NCI-H345 (cell line): ENCODE results near the gene EIF3I.

Experiments
- DNase-seq: peaks from one replicate; lab custom pipeline; 2025; lab: John Stamatoyannopoulos, UW

The EIF3I gene

DNA sequence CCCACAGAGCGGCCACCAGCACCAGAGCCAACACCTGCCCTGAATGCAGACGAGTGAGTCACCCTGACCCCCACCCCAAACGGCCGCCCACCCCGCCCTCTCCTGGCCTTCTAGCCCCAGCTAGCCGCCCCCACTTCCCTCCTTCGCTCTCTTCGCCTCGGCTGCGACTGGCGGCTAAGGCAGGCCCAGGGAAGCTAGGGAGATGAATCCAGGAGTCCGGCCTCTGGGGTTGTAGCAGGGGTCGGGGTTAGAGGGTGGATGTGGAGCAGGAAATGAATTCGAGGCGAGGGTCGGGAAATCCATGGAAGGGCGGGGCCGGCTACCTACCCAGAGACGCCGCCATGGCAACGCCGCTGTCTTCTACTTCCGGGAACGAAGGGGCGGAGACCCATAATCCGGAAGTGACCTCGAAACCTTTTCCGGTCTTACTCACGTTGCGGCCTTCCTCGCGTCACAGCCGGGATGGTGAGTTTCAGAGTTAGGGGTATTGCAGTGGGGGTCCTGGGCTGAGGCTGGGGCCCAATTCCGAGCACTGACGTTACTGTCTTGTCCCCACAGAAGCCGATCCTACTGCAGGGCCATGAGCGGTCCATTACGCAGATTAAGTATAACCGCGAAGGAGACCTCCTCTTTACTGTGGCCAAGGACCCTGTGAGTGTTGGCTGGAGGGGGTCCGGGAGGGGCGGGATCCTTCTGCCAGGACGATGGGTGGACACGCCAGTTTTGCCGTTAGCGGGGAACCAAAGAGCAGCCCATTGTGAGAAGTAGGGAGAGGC is at the start of gene EIF3I, which contains the start of gene TMEM234:
EIF3I (plus strand) TSS at position 428 of the 776 bp plus-strand sequence; CDS start at position 463, 35 bp downstream.
TMEM234 (minus strand) TSS at position 374 of the 776 bp plus-strand sequence; CDS start at position 343, 31 bp downstream.
- peak; percentile 95 for DNase-seq

GRCh38 chr1:32172621-32173245 is 49.5 kb upstream of the EIF3I start:
- DNase-seq = no peak

GRCh38 chr1:32178380-32179192 is 43.6 kb upstream of the EIF3I start:
- no peak for DNase-seq

DNA sequence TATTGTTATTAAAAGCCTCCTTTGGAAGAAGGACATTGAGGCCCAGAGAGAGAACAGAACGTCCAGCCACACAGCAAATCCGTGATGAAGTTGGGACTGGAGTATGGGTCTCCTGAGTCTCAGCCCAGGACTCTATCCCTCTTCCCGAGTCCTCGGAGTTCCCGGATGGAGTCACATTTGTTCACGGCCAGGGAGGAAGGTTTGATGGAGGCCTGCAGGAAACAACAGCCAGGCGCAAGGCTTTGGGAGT is 43.1 kb upstream of the EIF3I start:
- no peak for DNase-seq

- peak; percentile 93 for DNase-seq
Observed at GRCh38 chr1:32179443-32180185, 42.6 kb upstream of the EIF3I start, which contains the start of gene TXLNA. Gene TXLNA (plus strand): TSS chr1:32179675. CDS start chr1:32180346, 671 bp downstream.

- DNase-seq = peak; percentile 10
Observed at GRCh38 chr1:32180186-32181060, 41.8 kb upstream of the EIF3I start.

DNA sequence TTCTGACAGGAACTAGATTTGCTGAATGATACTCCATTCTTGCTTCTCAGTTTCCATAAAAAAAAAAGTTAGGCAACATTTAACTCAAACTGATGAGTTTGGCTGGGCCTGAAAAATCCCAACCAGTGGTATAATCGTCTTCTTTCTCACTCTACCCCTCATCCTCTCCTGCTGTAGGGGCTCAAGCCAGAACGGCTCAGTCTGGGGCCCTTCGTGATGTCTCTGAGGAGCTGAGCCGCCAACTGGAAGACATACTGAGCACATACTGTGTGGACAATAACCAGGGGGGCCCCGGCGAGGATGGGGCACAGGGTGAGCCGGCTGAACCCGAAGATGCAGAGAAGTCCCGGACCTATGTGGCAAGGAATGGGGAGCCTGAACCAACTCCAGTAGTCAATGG is 41.1 kb upstream of the EIF3I start:
- no peak for DNase-seq

- DNase-seq = no peak
Observed at GRCh38 chr1:32181563-32181962, 40.6 kb upstream of the EIF3I start.

DNA sequence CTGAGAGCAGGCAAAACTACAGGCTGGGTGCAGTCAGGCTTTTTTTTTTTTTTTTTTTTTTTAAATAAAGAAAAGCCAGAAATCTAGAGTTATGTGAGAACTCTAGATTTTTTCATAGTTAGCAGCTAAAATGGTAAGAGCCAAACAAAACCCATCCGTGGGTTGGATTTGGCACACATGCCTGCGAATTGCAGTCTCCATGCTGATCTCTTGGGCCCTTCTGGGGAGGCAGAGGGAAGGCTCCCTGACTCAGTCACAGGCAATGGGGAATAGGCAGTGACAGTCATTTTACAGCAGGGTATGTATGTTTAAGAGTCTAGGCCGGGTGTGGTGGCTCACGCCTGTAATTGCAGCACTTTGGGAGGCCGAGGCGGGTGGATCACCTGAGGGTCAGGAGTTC is 40.1 kb upstream of the EIF3I start:
- no peak for DNase-seq

- DNase-seq = no peak
Observed at GRCh38 chr1:32184650-32185049, 37.6 kb upstream of the EIF3I start.

GRCh38 chr1:32186077-32186476 is 36.1 kb upstream of the EIF3I start:
- no peak for DNase-seq

GRCh38 chr1:32186491-32186890 is 35.7 kb upstream of the EIF3I start:
- no peak for DNase-seq

- no peak for DNase-seq
Observed at GRCh38 chr1:32187850-32188249, 34.4 kb upstream of the EIF3I start.

- DNase-seq = no peak
Observed at GRCh38 chr1:32192220-32192948, 29.8 kb upstream of the EIF3I start.

DNA sequence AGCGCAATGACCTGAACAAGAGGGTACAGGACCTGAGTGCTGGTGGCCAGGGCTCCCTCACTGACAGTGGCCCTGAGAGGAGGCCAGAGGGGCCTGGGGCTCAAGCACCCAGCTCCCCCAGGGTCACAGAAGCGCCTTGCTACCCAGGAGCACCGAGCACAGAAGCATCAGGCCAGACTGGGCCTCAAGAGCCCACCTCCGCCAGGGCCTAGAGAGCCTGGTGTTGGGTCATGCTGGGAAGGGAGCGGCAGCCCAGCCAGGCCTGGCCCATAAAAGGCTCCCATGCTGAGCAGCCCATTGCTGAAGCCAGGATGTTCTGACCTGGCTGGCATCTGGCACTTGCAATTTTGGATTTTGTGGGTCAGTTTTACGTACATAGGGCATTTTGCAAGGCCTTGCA is 27.2 kb upstream of the EIF3I start:
- no peak for DNase-seq

GRCh38 chr1:32195531-32195930 is 26.7 kb upstream of the EIF3I start:
- DNase-seq = no peak

DNA sequence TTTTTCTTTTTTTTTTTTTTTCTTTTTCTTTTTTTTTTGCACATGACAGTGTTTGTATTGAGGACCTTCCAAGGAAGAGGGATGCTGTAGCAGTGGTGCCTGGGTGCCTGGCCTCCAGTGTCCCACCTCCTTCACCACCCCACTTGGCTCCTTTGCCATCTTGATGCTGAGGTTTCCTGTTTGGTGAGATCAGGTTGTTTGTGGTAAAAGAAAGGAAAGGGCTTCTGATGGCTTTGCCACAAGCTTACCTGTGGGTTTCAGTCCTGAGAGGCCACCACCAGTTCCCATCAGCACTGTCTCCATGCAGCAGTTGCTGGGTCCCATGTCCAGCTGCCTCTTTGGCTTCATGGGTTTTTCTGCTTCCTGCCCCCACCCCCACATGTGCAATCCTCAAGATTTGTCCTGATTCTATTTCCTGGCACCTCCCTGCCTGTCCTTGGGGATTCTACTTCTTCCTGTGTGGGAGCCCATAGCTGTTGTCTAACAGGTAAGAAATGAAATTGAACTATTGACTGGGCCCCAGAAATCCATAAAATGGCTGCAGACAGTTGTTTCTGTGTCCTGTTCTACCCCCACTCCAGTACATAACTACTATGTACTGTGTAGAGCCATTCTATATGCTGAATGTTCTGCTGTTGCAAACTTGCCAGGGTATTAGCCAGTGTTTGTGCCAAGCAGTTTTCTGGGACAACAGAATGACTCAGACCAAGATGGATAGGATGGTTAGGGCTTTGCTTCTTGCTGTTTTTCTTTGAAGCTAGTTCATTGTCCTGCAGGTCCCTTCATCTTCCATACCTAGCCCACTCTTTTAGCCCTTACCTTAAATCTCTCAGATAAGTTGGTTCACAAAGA is 26.0 kb upstream of the EIF3I start:
- no peak for DNase-seq

- DNase-seq = no peak
Observed at GRCh38 chr1:32197074-32197473, 25.1 kb upstream of the EIF3I start.

GRCh38 chr1:32197837-32198236 is 24.4 kb upstream of the EIF3I start:
- no peak for DNase-seq
